Esophagus muscularis mucosa (tissue), 4 donors: ENCODE data around the gene PLXDC2. TPM values are rescaled to one million over a fixed set of nuclear protein-coding genes. Genes with fewer than 3 reads are reported as not detected.

Experiments
- DNase-seq: peaks from one replicate; pipeline ENCODE4 v3.0.0-alpha.2; 2017; ENCODE audit errors: extremely low spot score
- H3K27ac ChIP-seq, 4 donors: fragments of 200-600 bp; sonication (generic); replicated peaks in 1 of 4; 1 replicate in 3 of 4; 2 replicates in 1 of 4; pipeline ENCODE4 v1.5.1; 2016 to 2019; ENCODE audit warnings: mild to moderate bottlenecking in 1 of 4
- H3K27me3 ChIP-seq, 4 donors: fragments of 200-600 bp; sonication (generic); one replicate each; pipeline versions ENCODE4 v1.5.1 to v1.6.0; 2016 to 2019
- H3K36me3 ChIP-seq, 4 donors: fragments of 200-600 bp; sonication (generic); one replicate each; pipeline ENCODE4 v1.5.1; 2016 to 2019
- H3K4me1 ChIP-seq, 4 donors: fragments of 200-600 bp; sonication (generic); one replicate each; pipeline ENCODE4 v1.5.1; 2016 to 2019
- H3K4me3 ChIP-seq, 4 donors: fragments of 200-600 bp; sonication (generic); 1 replicate in 2 of 4; 2 replicates in 2 of 4; pipeline ENCODE4 v1.5.1; 2016 to 2019; ENCODE audit warnings: mild to moderate bottlenecking in 4 of 4, moderate library complexity in 1 of 4
- H3K9me3 ChIP-seq, 4 donors: fragments of 200-600 bp; sonication (generic); 1 replicate in 3 of 4; 2 replicates in 1 of 4; pipeline ENCODE4 v1.5.1; 2016 to 2019
- CTCF ChIP-seq, 3 experiments: fragments of 200-600 bp in 2 of 3; fragments of 450-650 bp in 1 of 3; sonication (generic) in 2 of 3; IDR thresholded peaks; one replicate each; pipeline ENCODE4 v1.5.1; 2017 to 2019; ENCODE audit warnings: antibody characterized with exemption in 3 of 3, mild to moderate bottlenecking in 2 of 3, moderate library complexity in 1 of 3
- EP300 ChIP-seq: sonication (generic); formaldehyde crosslinking; IDR thresholded peaks from one replicate; pipeline ENCODE4 v1.6.1; 2017; ENCODE audit warnings: antibody characterized with exemption
- POLR2A ChIP-seq: fragments of 450-650 bp; IDR thresholded peaks from one replicate; pipeline ENCODE4 v1.6.1; 2017; ENCODE audit warnings: antibody characterized with exemption, moderate library complexity, mild to moderate bottlenecking, low read depth
- POLR2AphosphoS5 ChIP-seq, 2 donors: sonication (generic); formaldehyde crosslinking; IDR thresholded peaks; one replicate each; pipeline ENCODE4 v1.6.1; 2017; ENCODE audit warnings: antibody characterized with exemption in 2 of 2
- WGBS: methylation state at CpG from one replicate; pipeline ENCODE4 v1.1.5; 2018; 5-methylcytosine and 5-hydroxymethylcytosine counted together
- intact Hi-C: fragments of 100-400 bp; cut with DNase I; formaldehyde crosslinking; loops from one replicate; pipeline ENCODE4 v1.15.1; 2023
- total RNA-seq, 4 donors: library from RNA; depleted of rRNA; stranded (reverse); fragments of >200 nt; gene quantifications; one replicate each; pipeline versions ENCODE4 v1.1.0 to v1.2.1, GENCODE V29; 2016

The PLXDC2 gene
- total RNA-seq, 4 donors from 2014 or later: 28.7 to 54.2 (median 42.4) TPM

- Histone ChIP-seq H3K36me3 (no peaks in the 10 kb centered on the region), H3K4me1 (peaks cover 24 to 30% (median 27%) of the 10 kb centered on the region in 4 donors), H3K27ac (no peak overlapping the region), H3K27me3 (no peaks in the 10 kb centered on the region), H3K9me3 (no peaks in the 10 kb centered on the region), H3K4me3 (no peak overlapping the region)
- no peak for DNase-seq
- intact Hi-C loops: no loop called here
- 56% methylated on average over 7 of the region's 7 CpGs for WGBS
- TF ChIP-seq POLR2AphosphoS5 (IDR thresholded peaks at IDR 0.05) (no peak), CTCF (IDR thresholded peaks at IDR 0.05) (no peak)
Observed at GRCh38 chr10:19952224-19953010, 136.2 kb downstream of the PLXDC2 start.

- Histone ChIP-seq H3K36me3 (no peaks in the 10 kb centered on the region), H3K27me3 (no peaks in the 10 kb centered on the region), H3K4me1 (peaks cover 14 to 20% (median 17%) of the 10 kb centered on the region in 4 donors), H3K9me3 (no peaks in the 10 kb centered on the region), H3K27ac (no peak overlapping the region), H3K4me3 (no peak overlapping the region)
- 93% methylated on average over 2 of the region's 2 CpGs for WGBS
- no peak for DNase-seq
- intact Hi-C loops: no loop called here
- no peak for TF ChIP-seq POLR2A
- TF ChIP-seq POLR2AphosphoS5 (IDR thresholded peaks at IDR 0.05): no peak
- TF ChIP-seq EP300: no peak
- no peak for TF ChIP-seq CTCF (IDR thresholded peaks at IDR 0.05)
Observed at GRCh38 chr10:19954601-19955000, 138.4 kb downstream of the PLXDC2 start.

- WGBS: 94% methylated on average over 2 of the region's 2 CpGs
- DNase-seq: no peak
- Histone ChIP-seq H3K36me3 (no peaks in the 10 kb centered on the region), H3K4me1 (peaks cover 16 to 20% (median 18%) of the 10 kb centered on the region in 4 donors), H3K27me3 (no peaks in the 10 kb centered on the region), H3K4me3 (no peak overlapping the region), H3K27ac (no peak overlapping the region), H3K9me3 (no peaks in the 10 kb centered on the region)
- intact Hi-C loops: no loop called here
- TF ChIP-seq EP300 (no peak), CTCF (IDR thresholded peaks at IDR 0.05) (no peak), POLR2A (no peak), POLR2AphosphoS5 (IDR thresholded peaks at IDR 0.05) (no peak)
Observed at GRCh38 chr10:19956516-19957032, 140.3 kb downstream of the PLXDC2 start.

- H3K27ac ChIP-seq: no peak overlapping the region
- no peaks in the 10 kb centered on the region for H3K9me3 ChIP-seq
- no peaks in the 10 kb centered on the region for H3K36me3 ChIP-seq
- DNase-seq: no peak
- no peak overlapping the region for H3K4me3 ChIP-seq
- H3K4me1 ChIP-seq: peaks cover 2 to 7% (median 6%) of the 10 kb centered on the region in 4 donors
- H3K27me3 ChIP-seq: no peaks in the 10 kb centered on the region
- intact Hi-C loops: no loop called here
- TF ChIP-seq POLR2AphosphoS5 (IDR thresholded peaks at IDR 0.05): no peak
Observed at GRCh38 chr10:19958787-19959186, 142.6 kb downstream of the PLXDC2 start.

- H3K36me3 ChIP-seq: no peaks in the 10 kb centered on the region
- no peak overlapping the region for H3K27ac ChIP-seq
- H3K4me3 ChIP-seq: no peak overlapping the region
- 92% methylated on average over 7 of the region's 7 CpGs for WGBS
- intact Hi-C loops: no loop called here
- no peaks in the 10 kb centered on the region for H3K9me3 ChIP-seq
- peaks cover 0 to 7% (median 2%) of the 10 kb centered on the region in 4 donors for H3K4me1 ChIP-seq
- DNase-seq: no peak
- no peak for TF ChIP-seq POLR2A
- TF ChIP-seq POLR2AphosphoS5 (IDR thresholded peaks at IDR 0.05): no peak
- TF ChIP-seq EP300: no peak
- TF ChIP-seq CTCF (IDR thresholded peaks at IDR 0.05): no peak
- H3K27me3 ChIP-seq: no peaks in the 10 kb centered on the region
Observed at GRCh38 chr10:19961076-19962053, 145.1 kb downstream of the PLXDC2 start.
